Muscle layer of colon (tissue), 2 donors: ENCODE measurements around the gene RASA3.

Experiments
- H3K27ac ChIP-seq: one replicate; pipeline ENCODE4 v1.7.0; 2013; ENCODE audit warnings: low read depth, mild to moderate bottlenecking, low read length, moderate library complexity
- H3K27me3 ChIP-seq, 2 donors: one replicate each; pipeline ENCODE4 v1.7.0; 2013; ENCODE audit warnings: low read length in 2 of 2, mild to moderate bottlenecking in 2 of 2; ENCODE audit not compliant: insufficient read depth in 2 of 2, control insufficient read depth in 1 of 2
- H3K36me3 ChIP-seq: one replicate; pipeline ENCODE4 v1.7.0; 2013; ENCODE audit warnings: mild to moderate bottlenecking, low read length; ENCODE audit not compliant: insufficient read depth
- H3K4me1 ChIP-seq: one replicate; pipeline ENCODE4 v1.7.0; 2013; ENCODE audit warnings: mild to moderate bottlenecking, low read length; ENCODE audit not compliant: insufficient read depth
- H3K4me3 ChIP-seq, 2 donors: one replicate each; pipeline ENCODE4 v1.7.0; 2013; ENCODE audit warnings: low read length in 2 of 2, low read depth in 1 of 2, mild to moderate bottlenecking in 1 of 2, moderate library complexity in 1 of 2
- H3K9ac ChIP-seq: one replicate; pipeline ENCODE4 v1.7.0; 2013; ENCODE audit warnings: low read length
- H3K9me3 ChIP-seq: one replicate; pipeline ENCODE4 v1.7.0; 2013; ENCODE audit warnings: mild to moderate bottlenecking, low read length
- donor health status: abdominal sarcoma.
- donor health status: Adenocarcinoma of cecum.

Gene RASA3

DNA sequence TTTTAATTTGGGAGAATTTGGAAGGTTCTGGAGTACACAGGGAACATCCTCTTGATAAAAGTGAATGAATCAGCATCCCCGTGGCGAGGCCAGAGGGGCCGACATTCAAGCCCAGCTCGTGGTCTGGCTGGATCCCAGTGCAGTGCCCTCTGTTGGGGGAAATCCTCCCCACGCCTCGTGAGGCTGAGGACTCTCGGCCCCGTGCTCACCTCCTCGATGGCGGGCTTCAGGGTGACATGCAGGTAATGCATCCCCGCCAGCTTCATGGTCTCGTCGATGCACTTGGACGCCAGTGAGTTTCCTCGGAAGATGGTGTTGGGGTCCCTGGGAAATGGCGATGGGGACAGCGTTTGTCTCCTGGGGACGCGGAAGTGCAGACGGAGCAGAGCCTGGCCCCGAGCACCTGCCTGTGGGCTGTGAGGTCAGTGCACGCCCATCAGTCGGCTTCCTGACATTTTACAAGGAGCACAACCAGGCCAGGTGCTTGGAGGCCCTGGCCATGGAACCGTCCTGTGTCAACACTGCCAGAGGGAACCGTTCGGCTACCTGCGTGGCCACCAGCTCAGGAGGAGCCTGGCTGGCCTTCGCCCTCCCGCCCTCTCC lies 115.3 kb downstream of the RASA3 start:
- H3K4me1 ChIP-seq, result no peaks in the 10 kb centered on the region
- H3K4me3 ChIP-seq, result no peak overlapping the region
- H3K9ac ChIP-seq, result no peak overlapping the region
- H3K27me3 ChIP-seq, result no peaks in the 10 kb centered on the region
- peaks cover 48% of the 10 kb centered on the region for H3K36me3 ChIP-seq
- H3K9me3 ChIP-seq, result no peaks in the 10 kb centered on the region
- no peak overlapping the region for H3K27ac ChIP-seq

- Histone ChIP-seq H3K36me3 (peaks cover 42% of the 10 kb centered on the region), H3K9me3 (no peaks in the 10 kb centered on the region), H3K4me1 (no peaks in the 10 kb centered on the region), H3K27ac (no peak overlapping the region), H3K27me3 (no peaks in the 10 kb centered on the region), H3K9ac (no peak overlapping the region), H3K4me3 (no peak overlapping the region)
These were observed 115.9 kb downstream of the RASA3 start for GRCh38 chr13:114016321-114017027.

GRCh38 chr13:114015969-114016295 lies 116.5 kb downstream of the RASA3 start:
- no peak overlapping the region for H3K9ac ChIP-seq
- H3K4me3 ChIP-seq, result no peak overlapping the region
- no peaks in the 10 kb centered on the region for H3K4me1 ChIP-seq
- H3K27ac ChIP-seq, result no peak overlapping the region
- no peaks in the 10 kb centered on the region for H3K27me3 ChIP-seq
- no peaks in the 10 kb centered on the region for H3K9me3 ChIP-seq
- H3K36me3 ChIP-seq, result peaks cover 37% of the 10 kb centered on the region

DNA sequence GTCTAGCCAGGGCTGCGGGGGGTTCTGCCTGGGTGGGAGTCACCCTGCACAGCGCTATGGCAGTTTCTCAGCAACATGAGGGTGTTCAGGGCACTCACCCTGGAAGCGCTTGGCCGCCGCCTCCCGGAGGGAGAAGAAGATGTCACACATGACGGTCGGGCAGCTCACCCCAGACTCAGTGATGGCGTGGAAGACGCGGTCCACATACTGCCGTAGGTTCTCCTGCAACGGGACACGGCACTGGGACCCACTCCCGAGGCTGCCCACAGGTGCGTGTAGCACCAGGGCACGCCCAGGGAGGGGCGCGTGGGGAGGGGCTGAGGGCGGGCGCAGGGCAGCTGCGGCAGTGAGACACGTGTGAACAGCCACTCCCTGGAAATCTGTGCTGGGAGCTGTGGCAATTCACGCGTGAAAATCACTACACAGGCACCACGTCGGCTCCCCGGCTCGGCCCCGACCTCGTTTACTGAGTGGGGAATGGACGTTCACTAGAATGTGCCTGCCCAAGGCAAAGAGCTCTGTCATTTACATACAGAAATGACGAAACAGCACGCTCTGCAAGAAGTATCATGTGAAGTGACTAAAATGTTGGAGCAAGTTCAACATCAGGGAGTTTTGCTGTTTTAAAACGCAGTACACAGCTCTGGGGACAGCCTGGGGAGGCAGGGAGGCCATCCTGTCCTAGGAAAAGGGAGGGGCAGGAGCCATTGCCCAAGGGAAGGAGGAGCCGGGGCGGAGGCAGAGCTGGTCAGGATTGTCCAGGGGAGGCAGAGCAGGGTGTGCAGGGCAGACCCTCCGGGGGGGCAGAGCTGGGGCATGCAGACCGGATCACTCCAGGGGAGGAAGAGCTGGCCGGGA lies 117.1 kb downstream of the RASA3 start:
- no peak overlapping the region for H3K4me3 ChIP-seq
- peaks cover 31% of the 10 kb centered on the region for H3K36me3 ChIP-seq
- H3K9ac ChIP-seq, result no peak overlapping the region
- no peaks in the 10 kb centered on the region for H3K27me3 ChIP-seq
- no peaks in the 10 kb centered on the region for H3K4me1 ChIP-seq
- H3K27ac ChIP-seq, result no peak overlapping the region
- no peaks in the 10 kb centered on the region for H3K9me3 ChIP-seq

- H3K4me3 ChIP-seq, result no peak overlapping the region
- H3K27me3 ChIP-seq, result no peaks in the 10 kb centered on the region
- H3K9ac ChIP-seq, result no peak overlapping the region
- H3K4me1 ChIP-seq, result no peaks in the 10 kb centered on the region
- no peaks in the 10 kb centered on the region for H3K9me3 ChIP-seq
- peaks cover 40% of the 10 kb centered on the region for H3K36me3 ChIP-seq
- H3K27ac ChIP-seq, result no peak overlapping the region
These were observed 118.3 kb downstream of the RASA3 start for GRCh38 chr13:114013952-114014629.

DNA sequence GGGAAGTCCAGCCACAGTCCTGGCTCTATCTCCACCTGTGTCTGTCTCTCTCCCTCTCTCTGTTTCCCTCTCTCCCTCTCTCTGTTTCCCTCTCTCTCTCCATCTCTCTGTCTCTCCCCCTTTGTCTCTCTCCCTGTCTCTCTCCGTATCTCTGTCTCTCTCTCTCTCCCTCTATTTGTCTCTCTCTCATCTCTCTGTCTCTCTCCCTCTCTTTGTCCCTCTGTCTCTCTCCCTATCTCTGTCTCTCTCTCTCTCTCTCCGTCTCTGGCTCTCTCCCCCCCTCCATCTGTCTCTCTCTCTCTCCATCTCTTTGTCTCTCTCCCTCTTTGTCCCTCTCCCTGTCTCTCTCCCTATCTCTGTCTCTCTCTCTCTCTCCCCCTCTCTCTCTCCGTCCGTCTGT lies 119.1 kb downstream of the RASA3 start:
- Histone ChIP-seq H3K36me3 (peaks cover 43% of the 10 kb centered on the region), H3K27ac (no peak overlapping the region), H3K4me1 (no peaks in the 10 kb centered on the region), H3K9me3 (no peaks in the 10 kb centered on the region), H3K4me3 (no peak overlapping the region), H3K27me3 (no peaks in the 10 kb centered on the region), H3K9ac (no peak overlapping the region)

- Histone ChIP-seq H3K4me3 (no peak overlapping the region), H3K36me3 (peaks cover 43% of the 10 kb centered on the region), H3K9me3 (no peaks in the 10 kb centered on the region), H3K4me1 (no peaks in the 10 kb centered on the region), H3K27ac (no peak overlapping the region), H3K9ac (no peak overlapping the region), H3K27me3 (no peaks in the 10 kb centered on the region)
These were observed 119.5 kb downstream of the RASA3 start for GRCh38 chr13:114012921-114013320.

DNA sequence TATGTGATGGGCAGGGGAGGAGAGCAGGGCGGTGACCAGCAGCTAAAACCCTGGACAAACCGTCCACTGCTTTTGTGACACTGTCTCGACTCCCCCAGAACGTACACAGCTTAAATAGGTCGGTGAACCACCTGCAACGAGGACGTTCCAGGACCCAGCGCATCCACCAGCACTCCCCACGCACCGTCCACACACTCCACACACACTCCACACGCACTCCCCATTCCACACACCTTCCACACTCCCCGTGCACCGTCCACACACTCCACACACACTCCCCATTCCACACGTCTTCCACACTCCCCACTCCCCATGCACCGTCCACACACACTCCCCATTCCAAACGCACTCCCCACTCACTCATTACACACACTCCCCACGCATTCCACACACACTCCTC lies 120.3 kb downstream of the RASA3 start:
- Histone ChIP-seq H3K36me3 (peaks cover 39% of the 10 kb centered on the region), H3K27ac (no peak overlapping the region), H3K4me3 (no peak overlapping the region), H3K4me1 (no peaks in the 10 kb centered on the region), H3K9me3 (no peaks in the 10 kb centered on the region), H3K9ac (no peak overlapping the region), H3K27me3 (no peaks in the 10 kb centered on the region)

GRCh38 chr13:114011226-114011625 lies 121.2 kb downstream of the RASA3 start:
- no peaks in the 10 kb centered on the region for H3K4me1 ChIP-seq
- H3K36me3 ChIP-seq, result peaks cover 30% of the 10 kb centered on the region
- H3K9me3 ChIP-seq, result no peaks in the 10 kb centered on the region
- no peaks in the 10 kb centered on the region for H3K27me3 ChIP-seq
- H3K4me3 ChIP-seq, result no peak overlapping the region
- H3K27ac ChIP-seq, result no peak overlapping the region
- no peak overlapping the region for H3K9ac ChIP-seq

DNA sequence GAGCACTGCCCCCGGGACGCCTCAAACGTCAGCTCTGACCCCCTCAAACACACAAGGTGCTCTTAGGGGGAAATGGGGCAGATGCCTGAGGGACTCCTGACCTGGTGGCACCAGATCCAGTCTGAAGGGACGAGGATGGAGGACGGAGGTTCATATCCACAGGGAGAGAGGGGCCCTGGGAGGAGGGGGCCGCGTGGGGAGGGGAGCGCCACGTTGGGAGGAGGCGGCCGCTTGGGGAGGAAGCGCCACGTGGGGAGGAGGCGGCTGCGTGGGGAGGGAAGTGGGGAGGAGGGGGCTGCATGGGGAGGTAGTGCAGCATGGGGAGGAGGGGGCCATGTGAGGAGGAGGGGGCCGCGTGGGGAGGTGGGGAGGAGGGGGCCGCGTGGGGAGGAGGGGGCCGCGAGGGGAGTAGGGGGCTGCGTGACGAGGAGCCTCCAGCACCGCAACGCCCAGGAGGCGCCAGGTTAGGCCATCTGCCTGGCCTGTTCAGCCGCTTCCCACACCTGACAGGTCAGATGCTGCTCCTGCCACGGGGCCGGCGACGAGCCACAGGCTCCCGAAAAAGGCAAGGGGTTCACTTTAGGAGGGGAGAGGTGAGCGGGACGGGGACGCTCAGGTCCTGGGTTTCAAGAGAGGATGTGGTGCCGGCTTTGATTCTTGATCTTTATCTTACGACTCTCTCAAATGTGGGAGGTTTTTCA lies 121.9 kb downstream of the RASA3 start:
- H3K9me3 ChIP-seq, result no peaks in the 10 kb centered on the region
- no peaks in the 10 kb centered on the region for H3K27me3 ChIP-seq
- H3K27ac ChIP-seq, result no peak overlapping the region
- H3K4me1 ChIP-seq, result no peaks in the 10 kb centered on the region
- H3K9ac ChIP-seq, result no peak overlapping the region
- peaks cover 23% of the 10 kb centered on the region for H3K36me3 ChIP-seq
- no peak overlapping the region for H3K4me3 ChIP-seq
